Panc1 (cell line): ENCODE measurements around the gene ATOSB. TPM values are rescaled to one million over a fixed set of nuclear protein-coding genes. Genes with fewer than 3 reads are reported as not detected.

Experiments used
- ATAC-seq: fragments of 200-7000 bp; cut with Tn5 transposase; 2 replicates; pipeline ENCODE4 v1.9.1; 2020; ENCODE audit warnings: mild to moderate bottlenecking, moderate library complexity
- BruUV-seq: library from RNA; stranded (reverse); fragments of 400-500 nt; replicated peaks from 2 replicates; lab custom pipeline; 2021; lab: Mats Ljungman, UMichigan
- CTCF ChIA-PET: fragments of 300-600 bp; sonication (Branson Sonifier 250); formaldehyde crosslinking; loops from one replicate; lab custom pipeline; 2022; ENCODE audit warnings: antibody characterized with exemption; lab: Charles Lee
- POLR2A ChIA-PET: fragments of 300-600 bp; sonication (Branson Sonifier 250); formaldehyde crosslinking; loops from one replicate; lab custom pipeline; 2022; ENCODE audit warnings: antibody characterized with exemption; lab: Charles Lee
- DNase-seq: peaks from one replicate; pipeline ENCODE4 v3.0.0-alpha.2; 2010; ENCODE audit warnings: low read depth, low spot score
- H3K27ac ChIP-seq: 2 replicates; pipeline ENCODE4 v1.5.1; 2011; ENCODE audit warnings: mild to moderate bottlenecking, low read length, inconsistent platforms
- H3K27me3 ChIP-seq: fragments of 200-500 bp; sonication (Bioruptor generic); 2 replicates; pipeline ENCODE4 v1.6.0; 2014; ENCODE audit warnings: low read length, inconsistent platforms; ENCODE audit not compliant: control insufficient read depth, insufficient read depth
- H3K36me3 ChIP-seq: fragments of 200-500 bp; sonication (Bioruptor generic); 2 replicates; pipeline ENCODE4 v1.5.1; 2014; ENCODE audit warnings: inconsistent platforms, mild to moderate bottlenecking, low read length, moderate library complexity; ENCODE audit not compliant: control insufficient read depth, insufficient read depth
- H3K4me1 ChIP-seq: 2 replicates; pipeline ENCODE4 v1.5.1; 2011; ENCODE audit warnings: inconsistent platforms, mild to moderate bottlenecking, low read length, moderate library complexity; ENCODE audit not compliant: control insufficient read depth, insufficient read depth
- H3K4me3 ChIP-seq, 2 experiments: 2 replicates each; pipeline ENCODE4 v1.5.1; 2011 to 2012; ENCODE audit warnings: low read depth in 2 of 2, low read length in 2 of 2, mild to moderate bottlenecking in 2 of 2, inconsistent platforms in 1 of 2, moderate library complexity in 1 of 2
- H3K9me3 ChIP-seq: fragments of 200-500 bp; sonication (Bioruptor generic); 2 replicates; pipeline ENCODE4 v1.5.1; 2014; ENCODE audit warnings: low read depth, mild to moderate bottlenecking, inconsistent platforms, low read length, moderate library complexity; ENCODE audit not compliant: control insufficient read depth, insufficient read depth
- POLR2AphosphoS5 ChIP-seq: IDR thresholded peaks from 2 replicates; pipeline ENCODE4 v1.6.1; 2012; ENCODE audit warnings: mild to moderate bottlenecking, low read depth, low read length, moderate library complexity
- SIN3A ChIP-seq: IDR thresholded peaks from 2 replicates; pipeline ENCODE4 v1.6.1; 2012; ENCODE audit warnings: low read depth, mild to moderate bottlenecking, low read length, moderate library complexity, borderline replicate concordance; ENCODE audit not compliant: insufficient read depth
- in situ Hi-C: cut with HindIII; loops from 2 replicates; pipeline ENCODE4 v1.10.0; 2016; ENCODE audit warnings: low sequenced_read_pairs, low pct_unique_long_range_greater_than_20kb
- intact Hi-C: fragments of 100-400 bp; cut with micrococcal nuclease; formaldehyde crosslinking; loops from one replicate; pipeline ENCODE4 v1.10.0; 2022; ENCODE audit not compliant: unreplicated experiment
- total RNA-seq: library from RNA; stranded (reverse); gene quantifications from one replicate; pipeline ENCODE4 v1.2.1, GENCODE V29; 2021; ENCODE audit not compliant: unreplicated experiment

Gene ATOSB
- total RNA-seq, 1 experiment from 2014 or later: 23.6 TPM

DNA sequence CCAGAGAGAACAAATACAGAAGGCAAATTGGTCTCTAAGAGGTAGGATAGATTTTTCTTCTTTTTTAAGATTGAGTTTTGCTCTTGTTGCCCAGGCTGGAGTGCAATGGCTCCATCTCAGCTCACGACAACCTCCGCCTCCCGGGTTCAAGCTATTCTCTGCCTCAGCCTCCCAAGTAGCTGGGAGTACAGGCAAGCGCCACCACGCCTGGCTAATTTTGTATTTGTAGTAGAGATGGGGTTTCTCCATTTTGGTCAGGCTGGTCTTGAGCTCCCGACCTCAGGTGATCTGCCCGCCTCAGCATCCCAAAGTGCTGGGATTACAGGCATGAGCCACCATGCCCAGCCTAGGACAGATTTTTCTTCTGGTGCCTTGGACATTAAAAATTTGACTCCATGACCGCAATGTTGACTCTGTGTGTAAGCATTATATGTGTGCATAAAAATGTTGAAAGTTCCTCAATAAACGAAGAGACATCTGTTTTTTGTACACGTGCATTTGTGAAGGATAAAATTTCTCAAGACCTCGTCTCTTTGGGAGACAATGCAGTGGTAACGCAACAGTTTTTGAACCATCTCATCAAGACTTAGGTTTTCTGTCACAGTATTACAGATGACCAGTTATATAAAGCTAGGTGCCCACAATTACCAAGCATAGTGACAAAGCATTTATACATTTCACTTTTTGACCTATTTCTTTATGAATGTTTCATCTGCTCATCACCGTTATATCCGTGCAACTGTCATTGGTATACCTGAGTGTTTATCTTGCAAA lies 60.6 kb downstream of the ATOSB start:
- no peak overlapping the region for H3K4me3 ChIP-seq
- H3K9me3 ChIP-seq: no peaks in the 10 kb centered on the region
- intact Hi-C loops: loop anchor here (5.0 kb wide), 1 partner anchor 158 kb away; a partner anchor contains a TSS
- no peaks in the 10 kb centered on the region for H3K4me1 ChIP-seq
- ATAC-seq (no peak), DNase-seq (no peak)
- H3K27ac ChIP-seq: no peak overlapping the region
- no peaks in the 10 kb centered on the region for H3K27me3 ChIP-seq
- POLR2A ChIA-PET: no interaction called here
- CTCF ChIA-PET: no interaction called here
- no TSS peak for BruUV-seq
- TF ChIP-seq SIN3A: no peak
- TF ChIP-seq POLR2AphosphoS5: peak; percentile 7; the same call in 1 of the 2 replicates
- H3K36me3 ChIP-seq: peaks cover 33% of the 10 kb centered on the region
- in situ Hi-C loops: no loop called here

DNA sequence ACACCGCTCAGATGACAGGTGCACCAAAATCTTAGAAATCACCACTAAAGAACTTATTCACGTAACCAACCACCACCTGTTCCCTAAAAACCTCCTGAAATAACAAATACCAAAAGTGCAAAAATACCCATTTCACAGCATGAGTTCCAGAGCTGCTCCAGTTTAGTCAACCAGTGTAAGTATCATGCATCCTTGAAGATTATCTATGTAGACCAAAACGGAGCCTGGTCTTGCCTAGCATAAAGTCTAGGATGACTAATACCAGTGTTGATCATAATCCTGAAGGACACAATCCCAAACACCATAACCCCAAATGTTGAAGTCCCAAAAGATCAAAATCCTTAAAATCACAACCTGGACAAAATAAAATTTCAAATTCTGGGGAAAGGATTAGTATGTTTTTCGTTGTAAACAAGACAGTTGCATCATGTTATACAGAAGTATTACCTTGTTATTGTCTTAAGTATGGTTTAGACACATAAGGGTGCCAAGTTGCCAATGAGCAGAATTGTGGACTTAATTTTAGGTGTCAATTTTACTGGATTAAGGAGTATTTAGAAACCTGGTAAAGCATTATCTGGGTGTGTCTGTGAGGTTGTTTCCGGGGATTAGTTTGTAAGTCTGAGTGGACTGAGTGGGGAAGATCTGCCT lies 61.4 kb downstream of the ATOSB start:
- Histone ChIP-seq H3K9me3 (no peaks in the 10 kb centered on the region), H3K4me3 (no peak overlapping the region), H3K36me3 (peaks cover 31% of the 10 kb centered on the region), H3K27ac (no peak overlapping the region), H3K27me3 (no peaks in the 10 kb centered on the region), H3K4me1 (no peaks in the 10 kb centered on the region)
- in situ Hi-C loops (no loop called here), intact Hi-C loops (loop anchor here (5.0 kb wide), 1 partner anchor 157 kb away; a partner anchor contains a TSS)
- no peak for DNase-seq
- BruUV-seq: no TSS peak
- ATAC-seq: peak; percentile 9; the same call in 1 of the 2 replicates
- POLR2A ChIA-PET: no interaction called here
- CTCF ChIA-PET: no interaction called here
- TF ChIP-seq POLR2AphosphoS5 (peak; percentile 35), SIN3A (no peak)

Other genes with a start within 250 kb of the ATOSB start
- 0.08 TPM for gene PHF24, start 157.6 kb downstream of the ATOSB start, total RNA-seq
- 9.7 TPM for gene DNAJB5, start 126.1 kb downstream of the ATOSB start, total RNA-seq
- gene VCP, start 43.2 kb downstream of the ATOSB start, total RNA-seq: 472 TPM
- 73.8 TPM for gene FANCG, start 35.9 kb downstream of the ATOSB start, total RNA-seq
- gene PIGO, start 19.3 kb downstream of the ATOSB start, total RNA-seq: 58.7 TPM
- 264 TPM for gene STOML2, start 12.7 kb downstream of the ATOSB start, total RNA-seq
- gene UNC13B, start 46.1 kb upstream of the ATOSB start, total RNA-seq: 35.2 TPM